Activated T-helper 1 cell treated with Interleukin-2 at 50 U/mL for 16 hours (primary cell): ENCODE measurements around the gene TMEM235.
"Not testable (repeated sequence)": the region's sequence is repeated elsewhere in the genome, so short reads cannot be mapped to it uniquely, and the experiment has no call there.

Experiments used
- DNase-seq: peaks from one replicate; pipeline ENCODE4 v3.0.0-alpha.2; 2020; ENCODE audit warnings: low read depth

TMEM235 gene

DNA sequence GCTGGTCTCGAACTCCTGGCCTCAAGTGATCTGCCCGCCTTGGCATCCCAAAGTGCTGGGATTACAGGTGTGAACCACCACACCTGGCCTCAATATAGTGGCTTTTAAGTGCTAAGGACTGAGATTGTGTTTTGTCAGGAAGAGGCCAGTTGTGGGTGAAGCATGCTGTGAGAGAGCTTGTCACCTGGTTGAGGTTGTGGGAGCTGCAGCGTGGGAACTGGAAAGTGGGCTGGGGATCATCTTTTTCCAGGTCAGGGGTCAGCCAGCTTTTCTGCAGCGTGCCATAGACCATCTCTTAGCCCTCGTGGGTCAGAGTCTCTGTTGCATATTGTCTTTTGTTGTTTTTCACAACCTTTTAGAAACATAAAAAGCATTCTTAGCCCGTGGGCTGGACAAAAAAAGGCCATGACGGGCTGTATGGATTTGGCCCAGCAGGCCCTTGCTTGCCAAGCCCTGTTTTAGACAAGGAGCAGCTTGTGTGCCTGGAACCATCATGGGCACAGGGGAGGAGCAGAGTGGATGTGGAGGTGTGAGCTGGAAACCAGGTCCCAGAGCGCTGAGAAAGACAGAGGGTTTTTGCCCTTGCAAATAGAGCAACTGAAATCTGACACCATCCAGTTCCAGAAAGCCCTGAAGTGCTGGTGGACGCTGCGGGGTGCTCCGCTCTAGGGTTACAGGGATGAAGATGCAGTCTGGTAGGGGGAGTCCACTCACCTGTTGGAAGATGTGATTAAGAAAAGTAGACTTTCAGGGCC lies 11.9 kb upstream of the TMEM235 start:
- DNase-seq, result no peak

DNA sequence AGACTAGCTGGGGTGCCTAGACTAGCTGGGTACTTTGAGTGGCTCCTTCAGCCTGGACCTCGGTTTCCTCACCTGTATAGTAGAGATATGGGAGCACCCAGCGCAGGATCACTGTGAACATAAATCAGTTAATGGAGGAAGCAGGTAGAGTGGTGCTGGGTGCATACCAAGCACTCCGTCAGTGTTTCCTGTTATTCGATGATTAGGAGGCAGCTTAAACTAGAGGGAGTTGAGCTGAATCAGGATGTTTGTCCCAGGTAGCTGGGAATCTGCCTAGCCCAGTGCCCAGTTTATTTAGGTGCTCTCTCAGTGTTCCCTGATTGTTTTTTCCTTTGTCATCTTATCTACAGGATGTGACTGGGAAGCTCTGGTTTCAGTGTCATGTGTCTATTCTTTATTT lies 8.4 kb upstream of the TMEM235 start:
- no peak for DNase-seq

DNA sequence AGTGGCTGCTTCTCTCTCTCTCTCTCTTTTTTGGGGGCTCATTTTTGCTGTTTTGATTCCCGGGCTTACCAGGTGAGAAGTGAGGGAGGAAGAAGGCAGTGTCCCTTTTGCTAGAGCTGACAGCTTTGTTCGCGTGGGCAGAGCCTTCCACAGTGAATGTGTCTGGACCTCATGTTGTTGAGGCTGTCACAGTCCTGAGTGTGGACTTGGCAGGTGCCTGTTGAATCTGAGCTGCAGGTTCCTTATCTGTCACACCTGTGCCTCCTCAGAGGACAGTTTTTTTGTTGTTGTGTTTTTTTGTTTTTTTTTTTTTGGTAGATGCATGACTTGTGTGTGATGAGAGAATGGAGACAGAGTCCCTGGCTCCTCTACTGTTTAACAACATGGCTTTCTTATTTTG lies 7.7 kb upstream of the TMEM235 start:
- DNase-seq, result no peak

DNA sequence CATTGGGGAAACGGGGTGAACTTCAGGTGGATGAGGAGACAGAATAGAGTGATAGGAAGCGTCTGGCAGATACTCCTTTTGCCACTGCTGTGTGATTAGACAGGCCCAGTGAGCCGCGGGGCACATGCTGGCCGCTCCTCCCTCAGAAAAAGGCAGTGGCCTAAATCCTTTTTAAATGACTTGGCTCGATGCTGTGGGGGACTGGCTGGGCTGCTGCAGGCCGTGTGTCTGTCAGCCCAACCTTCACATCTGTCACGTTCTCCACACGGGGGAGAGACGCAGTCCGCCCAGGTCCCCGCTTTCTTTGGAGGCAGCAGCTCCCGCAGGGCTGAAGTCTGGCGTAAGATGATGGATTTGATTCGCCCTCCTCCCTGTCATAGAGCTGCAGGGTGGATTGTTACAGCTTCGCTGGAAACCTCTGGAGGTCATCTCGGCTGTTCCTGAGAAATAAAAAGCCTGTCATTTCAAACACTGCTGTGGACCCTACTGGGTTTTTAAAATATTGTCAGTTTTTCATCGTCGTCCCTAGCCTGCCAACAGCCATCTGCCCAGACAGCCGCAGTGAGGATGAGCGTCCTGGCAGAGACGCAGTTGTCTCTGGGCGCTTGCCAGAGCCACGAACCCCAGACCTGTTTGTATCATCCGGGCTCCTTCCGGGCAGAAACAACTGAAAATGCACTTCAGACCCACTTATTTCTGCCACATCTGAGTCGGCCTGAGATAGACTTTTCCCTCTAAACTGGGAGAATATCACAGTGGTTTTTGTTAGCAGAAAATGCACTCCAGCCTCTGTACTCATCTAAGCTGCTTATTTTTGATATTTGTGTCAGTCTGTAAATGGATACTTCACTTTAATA lies 7.0 kb upstream of the TMEM235 start:
- DNase-seq, result no peak

DNA sequence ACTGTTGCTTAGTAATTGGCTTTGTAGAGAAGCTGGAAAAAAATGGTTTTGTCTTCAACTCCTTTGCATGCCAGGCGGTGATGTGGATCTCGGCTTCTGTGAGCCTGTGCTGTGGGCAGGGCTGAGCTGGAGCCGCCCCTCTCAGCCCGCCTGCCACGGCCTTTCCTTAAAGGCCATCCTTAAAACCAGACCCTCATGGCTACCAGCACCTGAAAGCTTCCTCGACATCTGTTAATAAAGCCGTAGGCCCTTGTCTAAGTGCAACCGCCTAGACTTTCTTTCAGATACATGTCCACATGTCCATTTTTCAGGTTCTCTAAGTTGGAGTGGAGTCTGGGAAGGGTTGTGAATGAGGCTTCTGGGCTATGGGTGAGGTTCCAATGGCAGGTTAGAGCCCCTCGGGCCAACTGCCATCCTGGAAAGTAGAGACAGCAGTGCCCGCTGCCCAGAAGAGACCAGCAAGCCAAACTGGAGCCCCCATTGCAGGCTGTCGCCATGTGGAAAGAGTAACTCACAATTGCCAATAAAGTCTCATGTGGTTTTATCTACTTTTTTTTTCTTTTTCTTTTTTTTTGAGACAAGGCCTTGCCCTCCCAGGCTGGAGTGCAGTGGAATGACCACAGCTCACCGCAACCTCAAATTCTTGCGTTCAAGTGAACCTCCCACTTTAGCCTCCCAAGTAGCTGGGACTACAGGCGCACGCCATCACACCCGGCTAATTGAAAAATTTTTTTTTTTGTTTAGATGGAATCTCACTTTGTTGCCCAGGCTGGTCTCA lies 6.2 kb upstream of the TMEM235 start:
- no peak for DNase-seq

DNA sequence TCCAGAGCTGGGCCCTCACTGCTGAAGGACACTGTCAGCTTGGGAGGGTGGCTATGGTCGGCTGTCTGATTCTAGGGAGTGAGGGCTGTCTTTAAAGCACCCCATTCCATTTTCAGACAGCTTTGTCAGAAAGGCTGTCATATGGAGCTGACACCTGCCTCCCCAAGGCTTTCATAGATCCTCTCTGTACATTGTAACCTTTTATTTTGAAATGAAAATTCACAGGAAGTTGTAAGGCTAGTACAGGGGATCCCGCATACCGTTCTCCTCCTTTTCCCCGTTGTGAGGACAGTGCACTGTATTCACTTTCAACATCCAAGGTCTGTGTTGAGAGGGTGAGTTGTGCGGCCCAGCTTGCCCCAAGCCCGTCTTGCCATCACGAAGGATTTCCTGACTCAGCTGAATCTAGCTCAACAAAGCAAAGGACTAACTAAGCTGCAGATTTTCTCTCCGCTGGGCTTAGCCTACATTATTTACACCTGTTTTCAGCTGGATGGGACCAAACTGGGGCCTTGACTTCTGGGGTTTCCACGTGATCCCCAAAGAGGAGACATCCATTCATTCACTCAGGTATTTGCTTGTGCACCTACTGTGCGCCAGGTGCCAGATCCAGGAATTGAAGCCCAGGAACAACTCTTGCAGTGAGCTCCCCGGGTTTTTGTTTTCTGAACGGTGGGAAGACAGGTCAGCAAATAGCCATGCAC lies 5.2 kb upstream of the TMEM235 start:
- DNase-seq, result no peak

DNA sequence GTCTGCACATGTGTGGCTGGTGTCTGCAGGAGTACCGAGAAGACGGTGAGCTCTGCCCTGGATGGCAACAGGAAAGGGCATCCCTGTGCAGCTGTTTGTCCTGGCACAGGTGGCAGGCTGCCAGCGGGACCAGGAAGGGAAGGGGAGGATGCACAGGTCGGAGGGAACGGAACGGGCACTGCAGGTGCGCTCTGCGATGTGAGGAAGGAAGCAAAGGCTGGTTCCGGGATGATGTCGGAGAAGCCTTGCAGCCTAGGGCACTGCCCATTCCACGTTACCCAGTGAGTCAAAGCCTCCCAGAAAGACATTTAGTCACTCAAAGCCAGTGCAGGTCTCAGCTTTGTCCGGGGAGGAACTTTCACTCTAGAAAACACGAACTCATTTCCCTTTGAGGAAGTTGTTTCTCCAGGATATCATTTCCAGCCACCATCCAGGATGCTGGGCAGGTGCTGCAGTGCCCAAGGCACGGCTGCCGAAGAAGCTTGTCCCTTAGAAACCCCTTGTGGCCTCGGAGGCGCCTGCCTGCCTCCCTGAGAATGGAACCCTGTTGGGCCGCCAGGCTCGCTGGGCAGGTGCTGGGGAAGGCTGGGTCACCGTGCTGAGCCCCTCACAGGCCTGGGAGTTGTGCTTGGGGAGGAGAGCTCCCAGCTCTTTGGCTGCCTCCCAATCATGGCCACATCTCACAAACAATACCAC lies 4.5 kb upstream of the TMEM235 start:
- DNase-seq, result no peak

DNA sequence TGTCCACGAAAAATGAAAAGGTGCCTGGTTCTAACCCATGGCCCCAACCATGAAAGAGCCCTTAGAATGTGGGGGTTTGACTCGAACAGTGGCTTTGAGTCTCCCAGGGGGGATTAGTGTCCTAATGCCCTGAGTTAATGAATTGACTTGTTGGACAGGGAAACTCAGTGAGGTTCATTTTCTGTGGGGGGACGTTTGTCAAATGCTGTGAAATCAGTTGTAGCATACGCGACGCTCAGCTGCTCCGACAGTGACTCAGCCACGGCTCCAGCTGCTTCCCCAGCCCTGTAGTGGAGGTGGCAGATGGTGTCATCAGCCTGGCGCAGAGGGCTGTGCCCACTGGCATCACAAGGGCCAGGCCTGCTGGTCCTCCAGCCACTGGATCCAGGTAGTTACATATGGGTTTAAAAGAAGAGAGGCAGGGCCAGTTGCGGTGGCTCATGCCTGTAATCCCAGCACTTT lies 3.9 kb upstream of the TMEM235 start:
- no peak for DNase-seq

DNA sequence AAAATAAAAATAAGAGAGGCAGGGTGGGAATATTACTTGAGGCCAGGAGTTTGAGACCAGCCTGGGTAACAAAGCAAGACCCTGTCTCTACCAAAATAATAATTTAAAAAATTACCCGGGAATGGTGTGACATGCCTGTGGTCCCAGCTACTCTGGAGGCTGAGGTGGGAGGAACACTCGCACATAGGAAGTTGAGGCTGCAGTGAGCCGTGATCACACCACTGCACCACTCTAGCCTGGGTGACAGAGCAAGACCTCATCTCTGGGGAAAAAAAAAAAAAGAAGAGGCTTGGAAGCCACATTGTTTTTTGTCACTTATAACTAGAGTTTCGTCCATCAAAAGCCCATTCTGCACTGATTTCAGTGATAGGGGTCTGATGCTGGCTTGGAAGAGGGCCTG lies 3.3 kb upstream of the TMEM235 start:
- no peak for DNase-seq

DNA sequence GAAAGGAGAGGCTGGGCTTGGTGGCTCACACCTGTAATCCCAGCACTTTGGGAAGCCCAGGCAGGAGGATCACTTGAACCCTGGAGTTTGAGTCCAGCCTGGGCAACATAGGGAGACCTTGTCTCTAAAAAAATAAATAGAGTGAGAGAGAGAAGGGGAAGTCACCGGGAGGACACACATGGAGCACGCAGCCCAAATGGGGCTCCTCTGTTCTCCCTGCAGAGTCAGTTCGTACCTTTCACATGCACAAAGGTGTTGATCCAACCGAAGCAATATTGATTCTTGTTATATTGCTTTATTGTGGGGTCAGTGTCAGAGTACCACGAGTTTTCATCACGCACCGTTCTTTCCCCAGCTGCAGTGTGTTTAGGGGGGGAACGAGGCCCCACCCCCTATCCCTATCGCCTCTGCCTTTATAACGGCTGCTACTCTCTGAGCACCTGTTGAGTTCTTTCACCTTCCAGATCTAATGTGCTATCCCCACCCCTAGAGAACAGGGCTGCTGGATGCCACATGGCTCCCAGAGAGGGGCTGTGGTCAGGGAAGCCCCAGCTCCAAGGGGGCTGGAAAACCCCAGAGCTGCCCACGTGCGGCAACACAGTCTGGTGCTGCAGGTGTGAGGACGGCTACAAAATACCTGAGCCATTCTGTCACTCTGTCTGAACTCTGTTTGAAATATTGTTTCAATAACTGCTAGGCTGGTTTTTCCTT lies 1.0 kb upstream of the TMEM235 start:
- DNase-seq, result no peak

DNA sequence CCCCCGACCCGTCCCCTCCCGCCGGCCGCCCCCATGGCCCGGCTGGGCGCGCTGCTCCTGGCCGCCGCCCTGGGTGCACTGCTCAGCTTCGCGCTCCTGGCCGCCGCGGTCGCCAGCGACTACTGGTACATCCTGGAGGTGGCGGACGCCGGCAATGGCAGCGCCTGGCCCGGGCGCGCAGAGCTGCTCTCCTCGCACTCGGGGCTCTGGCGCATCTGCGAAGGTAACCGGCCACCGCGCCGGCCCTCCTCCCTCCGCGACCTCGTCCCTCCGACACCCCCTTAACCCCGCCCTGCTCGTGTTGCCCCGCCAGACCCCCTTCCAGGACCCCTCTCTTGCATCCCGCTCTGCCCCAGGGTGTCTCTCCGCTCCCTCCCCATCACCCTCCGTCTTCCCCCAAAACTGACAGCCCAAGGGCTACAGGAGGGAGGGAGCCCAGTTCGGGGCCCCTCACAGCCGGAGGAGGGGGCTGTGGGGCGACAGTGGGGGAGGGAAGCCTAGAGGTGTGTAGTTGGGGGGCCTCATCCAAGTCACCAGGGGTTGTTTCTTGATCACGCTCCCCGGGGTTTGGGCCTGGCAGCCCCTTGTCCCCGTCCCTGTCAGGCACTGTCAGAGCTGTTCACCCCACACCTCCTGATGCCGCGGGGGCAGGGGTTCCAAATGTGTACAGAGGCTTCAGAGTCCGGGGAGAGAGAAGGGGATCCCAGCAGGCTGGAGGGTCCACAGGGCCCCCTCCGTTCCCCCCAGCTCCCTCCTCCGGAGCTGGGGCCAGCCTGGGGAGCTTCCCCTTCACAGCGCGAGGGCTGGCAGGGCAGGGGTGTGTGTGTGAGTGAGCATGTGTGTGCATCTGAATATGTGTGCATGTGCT lies 794 bp downstream of the TMEM235 start:
- no peak for DNase-seq

DNA sequence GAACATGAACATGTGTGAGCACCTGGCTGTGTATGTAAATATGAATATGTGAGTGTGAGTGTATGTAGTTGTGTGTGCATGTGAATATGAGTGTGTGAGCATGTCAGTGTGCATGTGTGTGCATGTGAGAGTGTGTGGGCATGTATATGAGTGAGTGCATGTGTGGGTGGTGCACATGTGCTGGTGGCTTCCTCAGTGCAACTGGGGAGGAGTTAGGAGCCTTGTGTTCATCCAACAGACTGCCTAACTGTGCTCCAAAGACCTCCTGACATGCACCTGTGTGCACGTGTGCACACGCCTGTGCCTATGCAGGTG lies 1.4 kb downstream of the TMEM235 start:
- no peak for DNase-seq

DNA sequence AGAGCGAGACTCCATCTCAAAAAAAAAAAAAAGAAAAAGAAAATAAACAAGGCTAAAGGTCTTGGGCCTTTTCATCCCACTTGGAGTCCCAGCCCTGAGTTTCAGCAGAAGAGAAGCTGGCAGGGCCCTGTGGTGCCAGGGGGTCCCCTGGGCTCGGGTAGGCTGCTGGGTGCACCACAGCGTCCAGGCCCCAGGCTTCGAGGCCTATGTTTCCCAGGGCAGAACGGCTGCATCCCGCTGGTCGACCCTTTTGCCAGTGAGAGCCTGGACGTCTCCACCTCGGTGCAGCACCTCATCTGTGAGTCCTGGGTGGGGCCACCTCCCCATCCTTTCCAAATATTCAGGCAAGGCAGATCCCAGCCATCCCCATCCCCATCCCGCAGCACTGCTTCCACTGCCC lies 2.2 kb downstream of the TMEM235 start:
- no peak for DNase-seq

DNA sequence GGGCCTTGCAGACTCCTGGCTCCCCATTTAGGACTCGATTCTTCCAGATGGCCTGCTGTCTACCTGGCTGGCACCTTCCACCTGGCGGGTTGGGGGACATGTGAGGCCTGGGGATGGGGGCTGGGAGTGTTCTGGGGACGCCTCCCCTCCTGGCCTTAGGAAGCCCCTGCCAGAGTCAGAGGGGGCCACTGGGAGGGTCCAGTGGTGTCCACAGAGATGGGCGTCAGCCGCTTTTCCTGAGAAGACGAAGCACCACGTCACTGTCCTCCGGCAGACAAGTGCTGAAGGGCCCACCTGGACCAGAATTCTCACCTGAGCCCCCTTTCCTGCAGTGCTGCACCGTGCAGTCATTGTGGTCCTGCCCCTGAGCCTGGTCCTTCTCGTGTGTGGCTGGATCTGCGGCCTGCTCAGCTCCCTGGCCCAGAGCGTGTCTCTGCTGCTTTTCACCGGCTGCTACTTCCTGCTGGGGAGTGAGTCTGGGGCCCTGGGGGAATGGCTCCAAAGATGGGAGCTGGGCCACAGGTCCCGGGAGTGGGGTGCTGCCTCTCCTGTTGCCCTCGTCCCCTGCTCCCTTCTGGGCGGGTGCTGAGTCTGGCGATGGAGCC lies 2.9 kb downstream of the TMEM235 start:
- DNase-seq, result no peak

DNA sequence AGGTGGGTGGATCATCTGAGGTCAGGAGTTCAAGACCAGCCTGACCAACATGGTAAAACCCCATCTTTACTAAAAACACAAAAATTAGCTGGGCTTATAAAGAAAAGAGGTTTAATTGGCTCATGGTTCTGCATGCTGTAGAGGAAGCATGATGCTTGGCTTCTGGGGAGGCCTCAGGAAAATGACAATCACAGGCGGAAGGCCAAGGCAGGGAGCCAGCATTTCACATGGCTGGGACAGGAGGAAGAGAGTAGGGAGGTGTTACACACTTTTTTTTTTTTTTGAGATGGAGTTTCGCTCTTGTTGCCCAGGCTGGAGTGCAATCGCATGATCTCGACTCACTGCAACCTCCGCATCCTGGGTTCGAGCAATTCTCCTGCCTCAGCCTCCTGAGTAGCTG lies 3.6 kb downstream of the TMEM235 start:
- DNase-seq, result not testable (repeated sequence)

DNA sequence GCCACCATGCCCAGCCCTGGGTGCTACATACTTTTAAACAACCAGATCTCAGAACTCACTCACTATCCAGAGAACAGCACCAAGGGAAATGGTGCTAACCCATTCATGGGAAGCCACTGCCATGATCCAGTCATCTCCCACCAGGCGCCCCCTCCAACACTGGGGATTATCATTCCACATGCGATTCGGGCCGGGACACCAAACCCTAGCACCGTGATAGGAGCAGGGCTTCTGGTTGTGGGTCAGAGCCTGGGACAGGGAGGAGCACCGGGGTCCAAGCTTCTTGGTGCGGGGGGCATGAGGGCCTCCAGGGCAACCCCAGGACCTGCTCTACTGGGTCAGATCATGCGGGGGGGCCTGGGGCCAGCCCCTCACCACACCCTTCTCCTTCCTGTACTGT lies 4.5 kb downstream of the TMEM235 start:
- DNase-seq, result no peak

DNA sequence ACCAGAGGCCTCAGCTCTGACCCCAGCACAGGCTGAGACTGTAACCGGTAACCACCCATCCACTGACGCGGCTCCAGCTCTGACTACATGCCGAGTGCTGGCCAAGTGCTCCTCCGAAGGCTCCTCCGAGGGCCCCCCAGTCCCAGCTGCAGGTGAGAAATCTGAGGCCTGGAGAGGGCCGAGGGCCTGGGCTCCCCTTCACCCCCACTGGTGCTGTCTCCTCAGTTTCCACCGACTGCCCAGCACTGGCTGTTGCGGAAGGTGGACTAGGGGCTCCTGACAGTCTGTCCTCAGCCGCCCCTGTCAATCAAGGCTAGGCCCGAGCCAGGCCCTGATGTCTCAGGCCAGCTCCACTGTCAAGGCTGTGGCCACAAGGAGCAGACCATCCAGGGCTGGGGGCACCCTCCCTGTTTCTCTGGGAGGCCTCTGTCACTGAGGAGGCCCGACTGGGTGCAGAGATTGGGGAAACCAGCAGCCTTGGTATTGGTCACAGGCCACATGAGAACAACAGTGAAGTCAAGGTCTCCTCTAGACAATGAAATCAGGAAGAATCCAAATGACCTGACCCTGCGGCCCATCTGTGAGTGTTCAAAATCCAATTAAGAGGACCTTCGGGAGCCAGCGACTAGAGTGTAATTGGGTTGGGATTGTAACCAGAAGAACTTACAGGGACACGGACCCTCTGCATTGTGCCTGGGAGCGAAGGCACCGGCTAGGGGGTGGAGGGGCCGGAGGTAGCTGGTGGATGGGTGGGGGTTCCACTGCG lies 5.1 kb downstream of the TMEM235 start:
- DNase-seq, result no peak

DNA sequence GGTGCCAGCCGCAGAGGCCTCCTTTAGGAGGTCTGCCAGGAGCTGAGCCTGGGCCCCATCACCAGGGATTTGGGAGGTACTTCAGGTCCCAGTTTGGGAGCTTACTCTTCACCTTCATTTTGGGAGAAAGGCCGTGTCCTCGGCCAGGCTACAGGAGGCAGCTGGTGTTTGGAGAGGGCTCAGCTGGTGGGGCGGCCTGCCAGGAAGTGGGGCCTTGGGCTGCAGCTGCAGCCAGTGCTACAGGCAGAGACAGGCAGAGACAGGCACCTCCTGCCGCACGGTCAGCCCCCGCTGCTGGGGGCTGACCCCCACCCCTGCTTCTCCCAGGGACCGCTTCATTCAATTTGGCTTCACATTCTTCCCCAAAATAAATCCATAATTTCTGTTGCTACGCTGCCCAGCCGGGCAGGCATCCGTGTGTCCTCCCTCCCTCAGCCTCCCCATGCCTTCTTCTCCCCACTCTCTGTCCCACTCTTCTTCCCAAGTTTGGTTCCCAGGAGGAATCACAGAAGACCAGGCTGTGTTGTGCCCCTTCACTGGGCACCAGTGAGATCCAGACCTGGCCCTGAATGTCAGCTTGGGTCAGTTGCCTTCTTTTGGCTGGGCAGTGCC lies 6.1 kb downstream of the TMEM235 start:
- DNase-seq, result no peak
